ENCODE results near the gene PSAP. TPM values are rescaled to one million over a fixed set of nuclear protein-coding genes. Genes with fewer than 3 reads are reported as not detected.

Gene PSAP
- total RNA-seq, 1 donor from 2014 or later, result 358 TPM

- H3K36me3 ChIP-seq, result no peaks in the 10 kb centered on the region
- H3K27ac ChIP-seq, result no peak overlapping the region
- Mint-ChIP-seq H3K27me3 (ENCODE audit: insufficient read depth, low read depth) (peaks cover 16% of the 10 kb centered on the region), H3K4me1 (peaks cover 21% of the 10 kb centered on the region), H3K4me3 (no peak overlapping the region), H3K27ac (peak overlapping the region; percentile 29), H3K9me3 (no peaks in the 10 kb centered on the region), H3K36me3 (no peaks in the 10 kb centered on the region)
- H3F3A ChIP-seq (ENCODE audit: low read depth), result peaks cover 13% of the 10 kb centered on the region
- TF ChIP-seq EZH2phosphoT487 (IDR thresholded peaks at IDR 0.05) (no peak), CTCF (IDR thresholded peaks at IDR 0.05) (no peak), EZH2 (IDR thresholded peaks at IDR 0.05) (no peak)
- no peaks in the 10 kb centered on the region for H3K79me2 ChIP-seq (ENCODE audit: low read depth)
- no peak overlapping the region for H3K9ac ChIP-seq
- no peaks in the 10 kb centered on the region for H3K9me3 ChIP-seq (ENCODE audit: low read depth)
- no peaks in the 10 kb centered on the region for H3K27me3 ChIP-seq
- H3K4me2 ChIP-seq, result no peak overlapping the region
- H2AFZ ChIP-seq (replicated peaks), result no peak overlapping the region
- H3K4me1 ChIP-seq, result peaks cover 11% of the 10 kb centered on the region
- H4K20me1 ChIP-seq (ENCODE audit: low read depth), result no peaks in the 10 kb centered on the region
- no peak for DNase-seq (ENCODE audit: low spot score)
- no peak overlapping the region for H3K4me3 ChIP-seq
These were observed 7.2 kb upstream of the PSAP start for GRCh38 chr10:71857934-71858890.

GRCh38 chr10:71856619-71857018 is 5.6 kb upstream of the PSAP start:
- H4K20me1 ChIP-seq (ENCODE audit: low read depth), result no peaks in the 10 kb centered on the region
- no peaks in the 10 kb centered on the region for H3K27me3 ChIP-seq
- H3K9me3 Mint-ChIP-seq, result no peaks in the 10 kb centered on the region
- no peaks in the 10 kb centered on the region for H3K36me3 ChIP-seq
- no peak overlapping the region for H3K27ac ChIP-seq
- H3K79me2 ChIP-seq (ENCODE audit: low read depth), result no peaks in the 10 kb centered on the region
- no peaks in the 10 kb centered on the region for H3K36me3 Mint-ChIP-seq
- no peak overlapping the region for H3K9ac ChIP-seq
- H3K27me3 Mint-ChIP-seq (ENCODE audit: insufficient read depth, low read depth), result peaks cover 16% of the 10 kb centered on the region
- H3K27ac Mint-ChIP-seq, result no peak overlapping the region
- no peak overlapping the region for H3K4me3 ChIP-seq
- H3K9me3 ChIP-seq (ENCODE audit: low read depth), result no peaks in the 10 kb centered on the region
- H3F3A ChIP-seq (ENCODE audit: low read depth), result peaks cover 18% of the 10 kb centered on the region
- no peak for DNase-seq (ENCODE audit: low spot score)
- H2AFZ ChIP-seq (replicated peaks), result no peak overlapping the region
- peaks cover 11% of the 10 kb centered on the region for H3K4me1 ChIP-seq
- TF ChIP-seq EZH2phosphoT487 (IDR thresholded peaks at IDR 0.05) (no peak), CTCF (IDR thresholded peaks at IDR 0.05) (no peak), EZH2 (IDR thresholded peaks at IDR 0.05) (no peak)
- H3K4me3 Mint-ChIP-seq, result no peak overlapping the region
- H3K4me1 Mint-ChIP-seq, result peaks cover 25% of the 10 kb centered on the region
- H3K4me2 ChIP-seq, result no peak overlapping the region

- Histone ChIP-seq H3K4me1 (peaks cover 4% of the 10 kb centered on the region), H3K36me3 (no peaks in the 10 kb centered on the region), H3K27me3 (no peaks in the 10 kb centered on the region), H3K27ac (no peak overlapping the region), H2AFZ (replicated peaks) (peak overlapping the region; percentile 22), H3K4me2 (no peak overlapping the region), H3K9ac (no peak overlapping the region), H3F3A (ENCODE audit: low read depth) (peaks cover 8% of the 10 kb centered on the region), H3K79me2 (ENCODE audit: low read depth) (peaks cover 20% of the 10 kb centered on the region), H4K20me1 (ENCODE audit: low read depth) (peaks cover 11% of the 10 kb centered on the region), H3K4me3 (no peak overlapping the region), H3K9me3 (ENCODE audit: low read depth) (no peaks in the 10 kb centered on the region)
- TF ChIP-seq EZH2phosphoT487 (IDR thresholded peaks at IDR 0.05) (no peak), CTCF (IDR thresholded peaks at IDR 0.05) (no peak), EZH2 (IDR thresholded peaks at IDR 0.05) (no peak)
- peaks cover 6% of the 10 kb centered on the region for H3K36me3 Mint-ChIP-seq
- peaks cover 28% of the 10 kb centered on the region for H3K4me1 Mint-ChIP-seq
- no peaks in the 10 kb centered on the region for H3K9me3 Mint-ChIP-seq
- peaks cover 11% of the 10 kb centered on the region for H3K27me3 Mint-ChIP-seq (ENCODE audit: insufficient read depth, low read depth)
- H3K4me3 Mint-ChIP-seq, result peak overlapping the region; percentile 37
- DNase-seq (ENCODE audit: low spot score), result no peak
- H3K27ac Mint-ChIP-seq, result peak overlapping the region; percentile 78
These were observed 3.0 kb upstream of the PSAP start for GRCh38 chr10:71854031-71854430.
